ENCODE measurements around the gene GZF1.
A peak's percentile ranks its signal among the peaks of the same experiment; 100 is the strongest.
"Not testable (repeated sequence)": the region's sequence is repeated elsewhere in the genome, so short reads cannot be mapped to it uniquely, and the experiment has no call there.

Gene GZF1

GRCh38 chr20:23347791-23348190 lies 14.2 kb upstream of the GZF1 start:
- DNase-seq = no peak

- DNase-seq = not testable (repeated sequence)
Measured at GRCh38 chr20:23348510-23348909, 13.5 kb upstream of the GZF1 start.

GRCh38 chr20:23349338-23350195 lies 12.4 kb upstream of the GZF1 start:
- DNase-seq = peak; percentile 87

- DNase-seq = peak; percentile 99
Measured at GRCh38 chr20:23350196-23350903, 11.6 kb upstream of the GZF1 start, which contains the start of gene NXT1. TSS of gene NXT1 (plus strand) at chr20:23350791. CDS start at chr20:23354042, 3,251 bp downstream.

DNA sequence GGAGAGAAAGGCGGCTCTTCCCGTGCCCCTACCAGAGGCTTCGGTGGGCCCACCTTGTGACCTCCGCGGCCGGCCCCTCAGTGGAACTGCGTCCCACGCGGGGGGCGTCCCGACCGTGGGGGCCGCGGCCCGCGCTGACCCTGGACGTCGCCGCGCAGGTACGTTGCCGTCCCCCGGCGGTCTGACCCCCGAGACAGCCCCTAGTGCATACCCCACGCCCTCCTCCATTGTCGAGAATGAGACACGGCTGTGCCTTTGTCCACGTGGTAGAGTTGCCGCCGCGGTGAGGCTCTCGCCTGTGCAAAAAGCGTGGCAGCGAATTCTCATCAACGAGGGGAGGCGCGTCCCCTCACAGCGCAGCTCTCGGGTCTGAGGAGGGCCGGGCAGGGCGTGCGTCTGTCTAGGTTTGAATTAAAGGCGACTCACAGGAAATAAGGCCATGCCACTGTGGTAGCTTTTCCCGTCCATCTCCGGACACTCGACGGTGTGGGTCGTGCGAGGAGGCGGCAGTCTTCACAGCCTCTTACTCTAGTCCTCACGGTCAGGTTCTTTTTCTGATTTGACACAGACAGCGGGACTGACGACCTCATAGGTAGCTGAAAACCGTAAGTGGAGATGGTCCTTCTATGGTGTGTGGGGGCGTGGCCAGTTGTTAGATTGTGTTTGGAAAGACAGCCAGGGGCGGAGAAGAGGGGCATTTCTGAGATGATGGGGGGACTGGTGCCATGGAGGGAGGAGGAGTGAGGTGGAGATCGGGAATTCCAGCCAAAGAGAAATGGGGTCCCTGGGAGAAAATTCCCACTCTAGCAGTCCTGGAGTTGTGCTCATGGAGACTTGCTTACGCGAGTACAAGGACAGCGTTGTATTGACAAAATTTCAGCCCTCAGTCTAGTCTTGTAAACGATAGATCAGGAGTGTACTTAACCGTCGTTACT lies 10.8 kb upstream of the GZF1 start:
- DNase-seq = peak; percentile 49

- no peak for DNase-seq
Measured at GRCh38 chr20:23356203-23356602, 5.8 kb upstream of the GZF1 start.

DNA sequence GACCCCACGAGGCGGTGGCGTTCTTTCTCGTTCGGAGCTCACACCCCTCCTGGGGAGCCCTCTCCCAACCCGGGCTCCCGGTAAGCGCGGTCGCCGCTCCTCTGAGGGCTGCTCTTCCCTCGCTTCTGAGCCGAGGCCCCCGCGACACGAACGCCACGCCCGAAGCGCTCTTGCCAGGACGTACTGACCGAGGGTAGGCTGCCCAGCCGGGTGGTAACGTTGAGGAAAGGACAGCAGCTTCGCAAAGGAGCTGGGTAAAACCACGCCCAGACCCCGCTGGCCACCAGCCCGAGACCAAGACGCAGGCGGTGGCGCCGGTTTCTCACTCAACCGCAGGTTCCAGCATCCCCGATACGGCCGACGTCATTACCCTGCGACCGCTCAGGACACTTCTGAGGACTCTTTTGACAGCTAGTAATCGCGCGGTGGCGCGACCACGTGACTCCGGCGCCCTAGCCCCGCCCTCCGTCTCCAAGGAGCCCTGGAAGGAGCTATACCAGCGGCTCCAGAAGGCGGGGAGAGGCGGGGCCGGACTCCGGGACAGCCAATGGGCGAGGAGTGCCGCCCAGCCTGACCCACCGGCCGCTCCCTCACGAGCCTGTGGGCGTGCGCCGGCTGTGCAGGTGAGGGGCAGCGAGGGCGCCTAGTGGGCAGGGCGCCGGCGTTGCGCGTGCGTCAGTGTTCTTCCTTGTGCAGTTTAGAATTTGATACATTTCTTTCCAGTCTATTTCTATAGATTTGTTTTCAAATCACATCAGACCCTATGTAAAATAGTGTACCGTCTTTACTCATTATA lies 4.0 kb upstream of the GZF1 start:
- peak; percentile 100 for DNase-seq

- DNase-seq = no peak
Measured at GRCh38 chr20:23358563-23358906, 3.4 kb upstream of the GZF1 start.

- no peak for DNase-seq
Measured at GRCh38 chr20:23358923-23359593, 2.9 kb upstream of the GZF1 start.

DNA sequence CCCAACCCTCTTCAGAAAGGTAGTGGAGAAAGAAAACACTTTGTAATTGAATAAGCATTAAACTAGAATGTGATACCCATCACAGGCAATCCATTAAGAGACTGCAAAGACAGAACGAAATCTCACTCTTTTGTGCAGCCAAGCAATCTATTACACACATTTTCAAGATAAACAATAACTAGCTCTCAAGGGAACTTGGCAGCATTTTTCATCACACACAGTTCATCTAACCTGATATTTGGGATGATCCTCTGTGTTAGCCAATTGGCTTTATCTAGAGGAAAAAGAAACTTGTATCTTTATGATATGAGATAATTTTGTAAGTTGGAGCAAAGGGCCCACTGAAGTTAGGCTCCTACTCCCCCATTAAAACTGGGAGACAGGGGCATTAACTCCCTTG lies 1.5 kb upstream of the GZF1 start:
- no peak for DNase-seq

GRCh38 chr20:23361119-23361475 lies 885 bp upstream of the GZF1 start:
- DNase-seq = no peak

GRCh38 chr20:23362392-23363256 lies 642 bp downstream of the GZF1 start:
- peak; percentile 27 for DNase-seq

- DNase-seq = no peak
Measured at GRCh38 chr20:23363257-23363649, 1.3 kb downstream of the GZF1 start.

- DNase-seq = no peak
Measured at GRCh38 chr20:23365390-23366165, 3.6 kb downstream of the GZF1 start.

- no peak for DNase-seq
Measured at GRCh38 chr20:23366384-23366783, 4.4 kb downstream of the GZF1 start.

GRCh38 chr20:23367770-23368169 lies 5.8 kb downstream of the GZF1 start:
- peak; percentile 19 for DNase-seq

GRCh38 chr20:23368316-23369071 lies 6.5 kb downstream of the GZF1 start:
- peak; percentile 15 for DNase-seq

- DNase-seq = no peak
Measured at GRCh38 chr20:23369072-23369823, 7.3 kb downstream of the GZF1 start.
